ENCODE results near the gene ATP7A. TPM values are rescaled to one million over a fixed set of nuclear protein-coding genes. Genes with fewer than 3 reads are reported as not detected.
"Not testable (repeated sequence)": the region's sequence is repeated elsewhere in the genome, so short reads cannot be mapped to it uniquely, and the experiment has no call there.

The ATP7A gene
- total and polyA plus RNA-seq, 12 donors = 1.3 to 7.6 (median 6.2) TPM

- ATAC-seq (no peak), DNase-seq (no peak)
- Histone ChIP-seq H3K9me3 (no peaks in the 10 kb centered on the region), H3K27ac (no peak overlapping the region), H3K36me3 (no peaks in the 10 kb centered on the region), H3K4me3 (no peak overlapping the region), H3K27me3 (no peaks in the 10 kb centered on the region), H3K4me1 (peaks cover 0 to 4% (median 0%) of the 10 kb centered on the region in 9 donors)
- no peak for TF ChIP-seq CTCF (IDR thresholded peaks at IDR 0.05)
- intact Hi-C loops (cut with DNase I) = no loop called here
- WGBS, 2 donors = 93 to 95% methylated on average over 1 of the region's 1 CpG
Observed at GRCh38 chrX:77935886-77936285, 25.4 kb downstream of the ATP7A start.

- H3K27ac ChIP-seq = no peak overlapping the region
Observed at GRCh38 chrX:77936299-77936698, 25.8 kb downstream of the ATP7A start.

GRCh38 chrX:77937291-77937690, 26.8 kb downstream of the ATP7A start:
- Histone ChIP-seq H3K27me3 (no peaks in the 10 kb centered on the region), H3K27ac (no peak overlapping the region), H3K4me1 (peaks cover 0 to 6% (median 0%) of the 10 kb centered on the region in 9 donors), H3K36me3 (no peaks in the 10 kb centered on the region), H3K4me3 (no peak overlapping the region), H3K9me3 (no peaks in the 10 kb centered on the region)
- 75% methylated on average over 3 of the region's 3 CpGs for WGBS, 2 donors
- no peak for DNase-seq
- intact Hi-C loops (cut with DNase I) = no loop called here
- TF ChIP-seq CTCF (IDR thresholded peaks at IDR 0.05) = no peak
- no peak for ATAC-seq

More at GRCh38 chrX:77936299-77936698, 25.8 kb downstream of the ATP7A start:
- no peak overlapping the region for H3K4me3 ChIP-seq
- no peak for ATAC-seq
- no peaks in the 10 kb centered on the region for H3K9me3 ChIP-seq
- no peaks in the 10 kb centered on the region for H3K27me3 ChIP-seq
- DNase-seq = no peak
- intact Hi-C loops (cut with DNase I) = no loop called here
- no peaks in the 10 kb centered on the region for H3K36me3 ChIP-seq
- peaks cover 0 to 4% (median 0%) of the 10 kb centered on the region in 9 donors for H3K4me1 ChIP-seq
- TF ChIP-seq CTCF (IDR thresholded peaks at IDR 0.05) = no peak

- no peak overlapping the region for H3K27ac ChIP-seq
- DNase-seq (no peak), ATAC-seq (no peak)
- 95% methylated on average over 4 of the region's 4 CpGs for WGBS, 2 donors
- intact Hi-C loops (cut with DNase I) = no loop called here
- H3K9me3 ChIP-seq = no peaks in the 10 kb centered on the region
- no peak overlapping the region for H3K4me3 ChIP-seq
- TF ChIP-seq CTCF (IDR thresholded peaks at IDR 0.05) = no peak
- no peaks in the 10 kb centered on the region for H3K36me3 ChIP-seq
- no peaks in the 10 kb centered on the region for H3K27me3 ChIP-seq
- peaks cover 0 to 9% (median 0%) of the 10 kb centered on the region in 9 donors for H3K4me1 ChIP-seq
Observed at GRCh38 chrX:77938083-77938680, 27.7 kb downstream of the ATP7A start.

- WGBS, 2 donors = 96 to 99% methylated on average over 6 of the region's 6 CpGs
- H3K27ac ChIP-seq; DNase-seq; H3K4me3 ChIP-seq; H3K9me3 ChIP-seq; H3K4me1 ChIP-seq; H3K36me3 ChIP-seq; H3K27me3 ChIP-seq; ATAC-seq; intact Hi-C loops (cut with DNase I): not testable (repeated sequence)
Observed at GRCh38 chrX:77945031-77945430, 34.5 kb downstream of the ATP7A start.
